CD4-positive, alpha-beta T cell treated with Interleukin-4 for 1 hour (primary cell): ENCODE results near the gene YBX2.
A peak's percentile ranks its signal among the peaks of the same experiment; 100 is the strongest.

ENCODE experiments used
- DNase-seq, 2 donors: peaks; one replicate each; pipeline ENCODE4 v3.0.0-alpha.2; 2020 to 2022

The YBX2 gene

GRCh38 chr17:7241783-7242716, 52.4 kb downstream of the YBX2 start, which contains the start of gene GABARAP:
Gene GABARAP, minus strand, starts transcription at chr17:7242449. Its CDS starts 119 bp downstream, at chr17:7242330.
- peak; percentile 91 to 95 for DNase-seq

- DNase-seq, result no peak
Observed at GRCh38 chr17:7241090-7241733, 53.2 kb downstream of the YBX2 start.

GRCh38 chr17:7240375-7240774, 54.1 kb downstream of the YBX2 start:
- no peak for DNase-seq

GRCh38 chr17:7239091-7240027, 55.1 kb downstream of the YBX2 start, which contains the start of gene PHF23:
Gene PHF23, minus strand, starts transcription at chr17:7239457. Its CDS starts 178 bp downstream, at chr17:7239279.
- peak; percentile 99 for DNase-seq

- DNase-seq, result peak; percentile 47 to 58
Observed at GRCh38 chr17:7238420-7239090, 55.9 kb downstream of the YBX2 start.
